ENCODE data around the gene PTTG2.

PTTG2 gene

GRCh38 chr4:37985730-37986275 is 25.6 kb downstream of the PTTG2 start:
- DNase-seq (ENCODE audit: low read depth in 3 of 3), result no peak

GRCh38 chr4:37988670-37989069 is 28.5 kb downstream of the PTTG2 start:
- no peak for DNase-seq (ENCODE audit: low read depth in 3 of 3)

- no peak for DNase-seq (ENCODE audit: low read depth in 3 of 3)
Observed at GRCh38 chr4:37989398-37990260, 29.4 kb downstream of the PTTG2 start.

GRCh38 chr4:37990731-37991245 is 30.6 kb downstream of the PTTG2 start:
- DNase-seq (ENCODE audit: low read depth in 3 of 3), result no peak

- no peak for DNase-seq (ENCODE audit: low read depth in 3 of 3)
Observed at GRCh38 chr4:37991623-37992410, 31.6 kb downstream of the PTTG2 start.

- no peak for DNase-seq (ENCODE audit: low read depth in 3 of 3)
Observed at GRCh38 chr4:37993806-37994205, 33.6 kb downstream of the PTTG2 start.

- DNase-seq (ENCODE audit: low read depth in 3 of 3), result no peak
Observed at GRCh38 chr4:37994569-37994968, 34.4 kb downstream of the PTTG2 start.

- no peak for DNase-seq (ENCODE audit: low read depth in 3 of 3)
Observed at GRCh38 chr4:37995299-37995821, 35.2 kb downstream of the PTTG2 start.

GRCh38 chr4:37995981-37996775 is 36.0 kb downstream of the PTTG2 start:
- no peak for DNase-seq (ENCODE audit: low read depth in 3 of 3)

GRCh38 chr4:37998226-37998625 is 38.0 kb downstream of the PTTG2 start:
- no peak for DNase-seq (ENCODE audit: low read depth in 3 of 3)

GRCh38 chr4:37999000-37999716 is 39.0 kb downstream of the PTTG2 start:
- no peak for DNase-seq (ENCODE audit: low read depth in 3 of 3)

GRCh38 chr4:37999965-38000364 is 39.8 kb downstream of the PTTG2 start:
- no peak for DNase-seq (ENCODE audit: low read depth in 3 of 3)

GRCh38 chr4:38001927-38002326 is 41.7 kb downstream of the PTTG2 start:
- DNase-seq (ENCODE audit: low read depth in 3 of 3), result no peak

GRCh38 chr4:38002451-38003071 is 42.4 kb downstream of the PTTG2 start:
- DNase-seq (ENCODE audit: low read depth in 3 of 3), result no peak

- no peak for DNase-seq (ENCODE audit: low read depth in 3 of 3)
Observed at GRCh38 chr4:38003102-38003501, 42.9 kb downstream of the PTTG2 start.

- DNase-seq (ENCODE audit: low read depth in 3 of 3), result no peak
Observed at GRCh38 chr4:38003628-38004027, 43.4 kb downstream of the PTTG2 start.

GRCh38 chr4:38004062-38004461 is 43.9 kb downstream of the PTTG2 start:
- no peak for DNase-seq (ENCODE audit: low read depth in 3 of 3)

- DNase-seq (ENCODE audit: low read depth in 3 of 3), result no peak
Observed at GRCh38 chr4:38004887-38005286, 44.7 kb downstream of the PTTG2 start.

GRCh38 chr4:38005637-38006036 is 45.4 kb downstream of the PTTG2 start:
- DNase-seq (ENCODE audit: low read depth in 3 of 3), result no peak

GRCh38 chr4:38007645-38008044 is 47.4 kb downstream of the PTTG2 start:
- DNase-seq (ENCODE audit: low read depth in 3 of 3), result no peak
